ENCODE results near the gene IL1RAP. TPM values are rescaled to one million over a fixed set of nuclear protein-coding genes. Genes with fewer than 3 reads are reported as not detected.

Gene IL1RAP
- total RNA-seq, 1 donor from 2014 or later, result 15.0 TPM

- H3K27ac Mint-ChIP-seq, result no peak overlapping the region
- peaks cover 4% of the 10 kb centered on the region for H3K27me3 Mint-ChIP-seq (ENCODE audit: low read depth)
- H3K4me1 Mint-ChIP-seq, result peaks cover 2% of the 10 kb centered on the region
Measured at GRCh38 chr3:190542846-190543245, 29.0 kb downstream of the IL1RAP start.

DNA sequence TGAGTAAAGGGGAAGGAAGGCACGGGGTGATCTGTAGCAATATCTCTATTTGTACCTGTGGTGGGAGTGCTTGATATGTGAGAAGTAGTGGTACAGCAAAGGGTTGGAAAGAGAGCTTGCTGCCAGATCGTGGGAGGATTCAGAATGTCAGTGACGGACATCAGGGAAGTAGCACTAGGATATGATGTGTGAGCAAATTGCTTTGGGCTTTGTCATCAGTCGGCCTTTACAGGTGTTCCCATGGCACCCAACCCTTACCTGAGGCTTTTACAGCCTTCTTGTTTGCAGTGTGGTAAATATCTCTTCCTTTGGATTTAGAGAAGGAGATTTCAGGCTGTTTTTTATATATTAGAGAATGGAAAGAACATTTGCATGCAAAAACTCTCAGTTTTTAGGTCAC lies 29.8 kb downstream of the IL1RAP start:
- Mint-ChIP-seq H3K4me1 (peaks cover 2% of the 10 kb centered on the region), H3K27me3 (ENCODE audit: low read depth) (peaks cover 4% of the 10 kb centered on the region), H3K4me3 (no peak overlapping the region), H3K36me3 (no peaks in the 10 kb centered on the region), H3K27ac (no peak overlapping the region), H3K9me3 (no peaks in the 10 kb centered on the region)
- no peak for TF ChIP-seq CTCF (IDR thresholded peaks at IDR 0.05; ENCODE audit: unreplicated experiment)
- no peak for DNase-seq (ENCODE audit: low spot score in 2 of 2, unreplicated experiment in 2 of 2)

More at GRCh38 chr3:190542846-190543245, 29.0 kb downstream of the IL1RAP start:
- TF ChIP-seq CTCF (IDR thresholded peaks at IDR 0.05; ENCODE audit: unreplicated experiment), result no peak
- H3K4me3 Mint-ChIP-seq, result no peak overlapping the region
- no peaks in the 10 kb centered on the region for H3K36me3 Mint-ChIP-seq
- H3K9me3 Mint-ChIP-seq, result no peaks in the 10 kb centered on the region
- no peak for DNase-seq (ENCODE audit: low spot score in 2 of 2, unreplicated experiment in 2 of 2)

- Mint-ChIP-seq H3K27ac (no peak overlapping the region), H3K4me1 (peaks cover 2% of the 10 kb centered on the region), H3K9me3 (no peaks in the 10 kb centered on the region), H3K27me3 (ENCODE audit: low read depth) (peaks cover 4% of the 10 kb centered on the region), H3K4me3 (no peak overlapping the region), H3K36me3 (no peaks in the 10 kb centered on the region)
- no peak for DNase-seq (ENCODE audit: low spot score in 2 of 2, unreplicated experiment in 2 of 2)
- no peak for TF ChIP-seq CTCF (IDR thresholded peaks at IDR 0.05; ENCODE audit: unreplicated experiment)
Measured at GRCh38 chr3:190545191-190545590, 31.3 kb downstream of the IL1RAP start.

GRCh38 chr3:190546881-190547510 lies 33.1 kb downstream of the IL1RAP start:
- no peak for DNase-seq (ENCODE audit: low spot score in 2 of 2, unreplicated experiment in 2 of 2)
- Mint-ChIP-seq H3K27me3 (ENCODE audit: low read depth) (peaks cover 4% of the 10 kb centered on the region), H3K36me3 (peaks cover 7% of the 10 kb centered on the region), H3K4me3 (no peak overlapping the region), H3K9me3 (peaks cover 8% of the 10 kb centered on the region), H3K4me1 (no peaks in the 10 kb centered on the region), H3K27ac (no peak overlapping the region)
- no peak for TF ChIP-seq CTCF (IDR thresholded peaks at IDR 0.05; ENCODE audit: unreplicated experiment)

GRCh38 chr3:190548031-190548656 lies 34.3 kb downstream of the IL1RAP start:
- TF ChIP-seq CTCF (IDR thresholded peaks at IDR 0.05; ENCODE audit: unreplicated experiment), result no peak
- H3K36me3 Mint-ChIP-seq, result peaks cover 14% of the 10 kb centered on the region
- H3K4me3 Mint-ChIP-seq, result no peak overlapping the region
- no peak for DNase-seq (ENCODE audit: low spot score in 2 of 2, unreplicated experiment in 2 of 2)
- H3K4me1 Mint-ChIP-seq, result peaks cover 1% of the 10 kb centered on the region
- H3K27ac Mint-ChIP-seq, result no peak overlapping the region
- H3K27me3 Mint-ChIP-seq (ENCODE audit: low read depth), result peaks cover 4% of the 10 kb centered on the region
- H3K9me3 Mint-ChIP-seq, result peaks cover 11% of the 10 kb centered on the region

Data from mesothelial cell of epicardium (in vitro differentiated cells).